Vagina (tissue), 2 donors: Measurements from ENCODE around the gene C10orf90. TPM values are rescaled to one million over a fixed set of nuclear protein-coding genes. Genes with fewer than 3 reads are reported as not detected.
A peak's percentile ranks its signal among the peaks of the same experiment; 100 is the strongest.

Source experiments
- DNase-seq, 2 donors: peaks; one replicate each; pipeline ENCODE4 v3.0.0-alpha.2; 2017; ENCODE audit errors: extremely low spot score in 2 of 2
- H3K27ac ChIP-seq: fragments of 200-600 bp; sonication (generic); one replicate; pipeline ENCODE4 v1.5.1; 2019
- H3K27me3 ChIP-seq: fragments of 200-600 bp; sonication (generic); one replicate; pipeline ENCODE4 v1.5.1; 2019
- H3K36me3 ChIP-seq, 2 donors: fragments of 200-600 bp; sonication (generic); one replicate each; pipeline ENCODE4 v1.5.1; 2017 to 2019
- H3K4me1 ChIP-seq: fragments of 200-600 bp; sonication (generic); one replicate; pipeline ENCODE4 v1.5.1; 2019
- H3K4me3 ChIP-seq, 2 donors: fragments of 200-600 bp; sonication (generic); 1 replicate in 1 of 2; 2 replicates in 1 of 2; pipeline ENCODE4 v1.5.1; 2016 to 2019
- H3K9me3 ChIP-seq: fragments of 200-600 bp; sonication (generic); one replicate; pipeline ENCODE4 v1.5.1; 2019
- CTCF ChIP-seq, 3 experiments: fragments of 450-650 bp in 2 of 3; fragments of 200-600 bp in 1 of 3; sonication (generic) in 1 of 3; IDR thresholded peaks; one replicate each; pipeline ENCODE4 v1.5.1; 2017 to 2019; ENCODE audit warnings: antibody characterized with exemption in 3 of 3, mild to moderate bottlenecking in 2 of 3, moderate library complexity in 2 of 3
- POLR2A ChIP-seq, 2 donors: fragments of 450-650 bp; IDR thresholded peaks; one replicate each; pipeline ENCODE4 v1.6.1; 2017; ENCODE audit warnings: antibody characterized with exemption in 2 of 2, mild to moderate bottlenecking in 2 of 2, moderate library complexity in 2 of 2
- POLR2AphosphoS5 ChIP-seq, 2 donors: sonication (generic); formaldehyde crosslinking; IDR thresholded peaks; one replicate each; pipeline ENCODE4 v1.9.0; 2017; ENCODE audit warnings: antibody characterized with exemption in 2 of 2, mild to moderate bottlenecking in 2 of 2, low read depth in 1 of 2; ENCODE audit not compliant: insufficient read depth in 1 of 2
- intact Hi-C: fragments of 100-400 bp; cut with DNase I; formaldehyde crosslinking; loops from one replicate; pipeline ENCODE4 v1.15.1; 2023
- total RNA-seq: library from RNA; depleted of rRNA; stranded (reverse); fragments of >200 nt; gene quantifications from one replicate; pipeline ENCODE4 v1.2.3, GENCODE V29; 2016

C10orf90 gene
- total RNA-seq, 1 donor from 2014 or later: not detected

- peak in 1 of 2 donors; percentile 44 for DNase-seq
- intact Hi-C loops: no loop called here
- Histone ChIP-seq H3K27ac (no peak overlapping the region), H3K27me3 (no peaks in the 10 kb centered on the region), H3K9me3 (no peaks in the 10 kb centered on the region), H3K36me3 (no peaks in the 10 kb centered on the region), H3K4me1 (no peaks in the 10 kb centered on the region), H3K4me3 (no peak overlapping the region)
- TF ChIP-seq CTCF (IDR thresholded peaks at IDR 0.05) (no peak), POLR2A (IDR thresholded peaks at IDR 0.05) (no peak), POLR2AphosphoS5 (IDR thresholded peaks at IDR 0.05; ENCODE audit: insufficient read depth in 1 of 2, low read depth in 1 of 2) (no peak)
These were observed 4.4 kb upstream of the C10orf90 start for GRCh38 chr10:126674741-126675515.

DNA sequence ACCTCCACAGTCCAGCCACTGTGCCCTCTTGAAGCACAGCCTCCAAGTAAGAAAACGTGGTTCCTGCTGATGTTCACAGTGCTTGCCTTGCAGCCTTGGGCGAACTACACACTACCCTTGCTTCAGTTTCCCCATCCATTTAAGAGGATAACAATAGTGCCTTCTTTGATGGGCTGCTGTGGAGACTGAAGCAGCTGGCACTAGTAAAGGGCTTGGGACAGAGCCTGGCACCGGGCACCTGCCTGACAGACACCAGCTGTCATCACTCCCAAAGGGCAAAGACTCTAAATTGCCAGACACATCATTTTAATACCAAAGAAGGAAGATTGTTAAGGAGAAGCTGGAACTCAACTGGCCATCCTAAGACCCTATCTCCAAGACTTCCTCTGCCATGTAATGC lies 3.1 kb upstream of the C10orf90 start:
- no peaks in the 10 kb centered on the region for H3K27me3 ChIP-seq
- no peak overlapping the region for H3K4me3 ChIP-seq
- H3K36me3 ChIP-seq: no peaks in the 10 kb centered on the region
- no peak overlapping the region for H3K27ac ChIP-seq
- no peaks in the 10 kb centered on the region for H3K9me3 ChIP-seq
- H3K4me1 ChIP-seq: no peaks in the 10 kb centered on the region
- intact Hi-C loops: no loop called here
- TF ChIP-seq CTCF (IDR thresholded peaks at IDR 0.05) (no peak), POLR2A (IDR thresholded peaks at IDR 0.05) (no peak), POLR2AphosphoS5 (IDR thresholded peaks at IDR 0.05; ENCODE audit: insufficient read depth in 1 of 2, low read depth in 1 of 2) (no peak)
- no peak for DNase-seq

GRCh38 chr10:126671402-126671975 lies 996 bp upstream of the C10orf90 start:
- Histone ChIP-seq H3K36me3 (no peaks in the 10 kb centered on the region), H3K4me3 (no peak overlapping the region), H3K27me3 (no peaks in the 10 kb centered on the region), H3K9me3 (no peaks in the 10 kb centered on the region), H3K4me1 (no peaks in the 10 kb centered on the region), H3K27ac (no peak overlapping the region)
- intact Hi-C loops: no loop called here
- DNase-seq: no peak
- no peak for TF ChIP-seq POLR2A (IDR thresholded peaks at IDR 0.05)
- no peak for TF ChIP-seq CTCF (IDR thresholded peaks at IDR 0.05)
- no peak for TF ChIP-seq POLR2AphosphoS5 (IDR thresholded peaks at IDR 0.05; ENCODE audit: insufficient read depth in 1 of 2, low read depth in 1 of 2)

DNA sequence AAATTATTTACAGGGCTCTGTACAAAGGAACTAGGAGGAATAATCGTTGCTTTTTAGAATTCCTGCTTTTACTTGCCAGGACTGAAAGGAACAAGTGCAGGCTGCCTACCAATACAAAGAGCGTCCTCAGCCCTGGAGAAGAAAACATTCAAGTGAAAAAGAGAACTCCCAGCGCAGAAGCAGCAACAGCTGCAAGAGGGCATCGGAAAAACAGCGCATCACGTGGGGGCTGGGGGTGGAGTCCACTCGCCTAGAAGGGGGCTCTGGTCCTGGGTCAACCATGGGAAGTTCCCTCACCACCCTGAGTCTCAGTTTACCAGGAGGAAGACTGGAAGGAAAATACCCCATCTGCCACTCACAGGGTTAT lies 385 bp upstream of the C10orf90 start:
- DNase-seq: no peak
- TF ChIP-seq POLR2AphosphoS5 (IDR thresholded peaks at IDR 0.05; ENCODE audit: insufficient read depth in 1 of 2, low read depth in 1 of 2): no peak
- TF ChIP-seq POLR2A (IDR thresholded peaks at IDR 0.05): no peak
- no peak for TF ChIP-seq CTCF (IDR thresholded peaks at IDR 0.05)
- Histone ChIP-seq H3K4me3 (no peak overlapping the region), H3K4me1 (no peaks in the 10 kb centered on the region), H3K27ac (no peak overlapping the region), H3K9me3 (no peaks in the 10 kb centered on the region), H3K36me3 (no peaks in the 10 kb centered on the region), H3K27me3 (no peaks in the 10 kb centered on the region)
- intact Hi-C loops: no loop called here

DNA sequence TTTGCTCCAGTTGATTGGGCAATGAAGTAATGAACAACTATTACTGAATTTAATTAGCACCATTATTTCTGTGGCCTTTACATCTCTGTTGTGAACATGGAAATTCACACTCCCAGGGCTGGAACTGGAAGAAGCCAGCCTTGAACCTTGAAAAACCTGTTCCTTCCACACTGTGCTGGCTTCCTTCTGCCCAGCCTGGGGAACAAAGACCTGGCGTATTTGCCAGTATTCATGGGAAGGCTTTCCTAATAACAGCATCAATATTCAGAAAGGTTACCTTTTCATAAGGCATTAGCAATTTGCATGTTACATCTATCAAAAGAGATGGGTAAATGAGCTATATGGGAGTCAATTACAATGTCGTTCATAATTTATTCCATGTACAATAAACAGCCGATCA lies 1.3 kb downstream of the C10orf90 start:
- no peak overlapping the region for H3K27ac ChIP-seq
- TF ChIP-seq CTCF (IDR thresholded peaks at IDR 0.05) (no peak), POLR2A (IDR thresholded peaks at IDR 0.05) (no peak), POLR2AphosphoS5 (IDR thresholded peaks at IDR 0.05; ENCODE audit: insufficient read depth in 1 of 2, low read depth in 1 of 2) (no peak)
- intact Hi-C loops: no loop called here
- H3K36me3 ChIP-seq: no peaks in the 10 kb centered on the region
- H3K4me3 ChIP-seq: no peak overlapping the region
- no peaks in the 10 kb centered on the region for H3K27me3 ChIP-seq
- H3K4me1 ChIP-seq: no peaks in the 10 kb centered on the region
- peak in 1 of 2 donors; percentile 18 for DNase-seq
- no peaks in the 10 kb centered on the region for H3K9me3 ChIP-seq
